Measurements from ENCODE around the gene RALB. TPM values are rescaled to one million over a fixed set of nuclear protein-coding genes. Genes with fewer than 3 reads are reported as not detected.

The RALB gene, protein sequence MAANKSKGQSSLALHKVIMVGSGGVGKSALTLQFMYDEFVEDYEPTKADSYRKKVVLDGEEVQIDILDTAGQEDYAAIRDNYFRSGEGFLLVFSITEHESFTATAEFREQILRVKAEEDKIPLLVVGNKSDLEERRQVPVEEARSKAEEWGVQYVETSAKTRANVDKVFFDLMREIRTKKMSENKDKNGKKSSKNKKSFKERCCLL
- 81.7 TPM for polyA plus RNA-seq

GRCh38 chr2:120252225-120253020 is at the start of gene RALB:
TSS of gene RALB (plus strand) at chr2:120252852. CDS start at chr2:120278665, 25,813 bp downstream.
- H3K9me3 Mint-ChIP-seq, result no peaks in the 10 kb centered on the region
- H3K4me1 Mint-ChIP-seq, result peaks cover 41 to 49% (median 48%) of the 10 kb centered on the region in 3 donors
- H3K36me3 Mint-ChIP-seq, result no peaks in the 10 kb centered on the region
- peaks cover 4% of the 10 kb centered on the region for H3K27me3 Mint-ChIP-seq
- peak within 1 kb of the TSS; percentile 69 to 95 (median 95) for H3K27ac Mint-ChIP-seq
- peak within 1 kb of the TSS; percentile 95 to 100 (median 98) for H3K4me3 Mint-ChIP-seq

- Mint-ChIP-seq H3K27me3 (peaks cover 2% of the 10 kb centered on the region), H3K36me3 (peaks cover 4% of the 10 kb centered on the region), H3K4me1 (no peaks in the 10 kb centered on the region), H3K9me3 (peaks cover 2 to 4% (median 2%) of the 10 kb centered on the region in 3 donors), H3K4me3 (no peak overlapping the region), H3K27ac (peak overlapping the region in 1 of 3 donors; percentile 27)
These were observed 49.2 kb upstream of the RALB start for GRCh38 chr2:120203251-120204021.

DNA sequence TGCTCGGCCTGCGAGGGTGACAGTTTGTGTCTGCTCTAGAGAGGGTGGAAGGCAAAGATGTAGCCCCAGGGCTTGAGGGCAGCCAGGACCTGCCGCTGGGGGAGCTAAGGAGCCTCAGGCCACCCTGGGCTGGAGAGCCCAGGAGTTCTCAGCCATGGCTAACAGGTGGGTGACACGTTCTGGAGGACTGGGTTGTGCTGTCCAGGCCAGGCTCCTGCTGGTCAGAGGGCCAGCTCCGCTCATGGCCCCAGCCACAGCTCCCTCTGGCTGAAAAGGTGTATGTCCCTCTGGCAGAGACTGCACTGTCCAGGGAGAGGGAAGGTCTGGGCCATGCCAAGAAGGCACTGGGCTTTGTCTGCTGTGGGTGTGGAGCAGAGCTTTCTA is 48.6 kb upstream of the RALB start:
- H3K4me1 Mint-ChIP-seq, result no peaks in the 10 kb centered on the region
- peaks cover 3% of the 10 kb centered on the region for H3K36me3 Mint-ChIP-seq
- no peak overlapping the region for H3K27ac Mint-ChIP-seq
- no peak overlapping the region for H3K4me3 Mint-ChIP-seq
- peaks cover 2% of the 10 kb centered on the region for H3K27me3 Mint-ChIP-seq
- H3K9me3 Mint-ChIP-seq, result peaks cover 0 to under 1% (median 0%) of the 10 kb centered on the region in 3 donors

- no peak overlapping the region for H3K4me3 Mint-ChIP-seq
- H3K36me3 Mint-ChIP-seq, result peaks cover 3% of the 10 kb centered on the region
- H3K27ac Mint-ChIP-seq, result no peak overlapping the region
- peaks cover 0 to 1% (median 0%) of the 10 kb centered on the region in 3 donors for H3K4me1 Mint-ChIP-seq
- H3K27me3 Mint-ChIP-seq, result peaks cover 2% of the 10 kb centered on the region
- no peaks in the 10 kb centered on the region for H3K9me3 Mint-ChIP-seq
These were observed 48.2 kb upstream of the RALB start for GRCh38 chr2:120204417-120204816.

- Mint-ChIP-seq H3K9me3 (no peaks in the 10 kb centered on the region), H3K4me3 (peak overlapping the region in 1 of 4 donors; percentile 22), H3K27me3 (peaks cover 2% of the 10 kb centered on the region), H3K27ac (peak overlapping the region in 1 of 3 donors; percentile 31), H3K36me3 (peaks cover 3% of the 10 kb centered on the region), H3K4me1 (peaks cover 0 to 1% (median 0%) of the 10 kb centered on the region in 3 donors)
These were observed 47.5 kb upstream of the RALB start for GRCh38 chr2:120204945-120205670.

DNA sequence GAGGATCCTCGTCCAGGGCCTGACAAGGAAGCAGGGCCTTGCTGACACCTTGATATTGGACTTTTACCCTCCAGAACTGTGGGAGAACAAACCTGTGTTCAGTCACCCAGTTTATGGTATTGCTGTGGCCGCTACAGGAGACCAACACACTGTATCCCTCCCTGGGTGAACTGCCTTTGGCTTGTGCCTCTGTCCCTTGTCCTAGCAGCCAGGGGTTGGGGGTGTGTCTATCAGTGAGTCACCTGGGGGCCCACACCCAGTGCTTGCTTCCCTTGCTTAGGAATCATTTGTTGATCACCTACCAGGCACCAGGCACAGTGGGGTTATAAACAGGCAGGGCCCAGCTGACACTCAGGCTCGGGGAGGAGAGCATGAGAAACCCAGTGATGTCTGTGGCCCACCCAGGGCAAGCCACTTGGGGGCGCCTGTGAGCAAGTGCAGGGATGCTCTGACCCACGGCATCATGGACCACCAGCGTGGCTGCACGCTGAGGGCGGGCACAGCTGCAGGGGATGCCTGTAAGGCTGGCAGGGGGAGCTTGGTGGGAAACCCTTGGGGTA is 46.5 kb upstream of the RALB start:
- no peak overlapping the region for H3K4me3 Mint-ChIP-seq
- H3K27me3 Mint-ChIP-seq, result no peaks in the 10 kb centered on the region
- H3K36me3 Mint-ChIP-seq, result peaks cover 3% of the 10 kb centered on the region
- H3K27ac Mint-ChIP-seq, result peak overlapping the region in 1 of 3 donors; percentile 31
- peaks cover 0 to 1% (median 0%) of the 10 kb centered on the region in 3 donors for H3K4me1 Mint-ChIP-seq
- H3K9me3 Mint-ChIP-seq, result no peaks in the 10 kb centered on the region

GRCh38 chr2:120208381-120209353 is 44.0 kb upstream of the RALB start:
- H3K27me3 Mint-ChIP-seq, result no peaks in the 10 kb centered on the region
- no peak overlapping the region for H3K4me3 Mint-ChIP-seq
- no peak overlapping the region for H3K27ac Mint-ChIP-seq
- no peaks in the 10 kb centered on the region for H3K9me3 Mint-ChIP-seq
- H3K36me3 Mint-ChIP-seq, result peaks cover 4% of the 10 kb centered on the region
- peaks cover 0 to 1% (median 0%) of the 10 kb centered on the region in 3 donors for H3K4me1 Mint-ChIP-seq

GRCh38 chr2:120209427-120210269 is 43.0 kb upstream of the RALB start:
- no peaks in the 10 kb centered on the region for H3K9me3 Mint-ChIP-seq
- peak overlapping the region in 1 of 3 donors; percentile 91 for H3K27ac Mint-ChIP-seq
- peaks cover 4% of the 10 kb centered on the region for H3K36me3 Mint-ChIP-seq
- no peaks in the 10 kb centered on the region for H3K27me3 Mint-ChIP-seq
- H3K4me1 Mint-ChIP-seq, result peaks cover 0 to 1% (median 0%) of the 10 kb centered on the region in 3 donors
- H3K4me3 Mint-ChIP-seq, result no peak overlapping the region

DNA sequence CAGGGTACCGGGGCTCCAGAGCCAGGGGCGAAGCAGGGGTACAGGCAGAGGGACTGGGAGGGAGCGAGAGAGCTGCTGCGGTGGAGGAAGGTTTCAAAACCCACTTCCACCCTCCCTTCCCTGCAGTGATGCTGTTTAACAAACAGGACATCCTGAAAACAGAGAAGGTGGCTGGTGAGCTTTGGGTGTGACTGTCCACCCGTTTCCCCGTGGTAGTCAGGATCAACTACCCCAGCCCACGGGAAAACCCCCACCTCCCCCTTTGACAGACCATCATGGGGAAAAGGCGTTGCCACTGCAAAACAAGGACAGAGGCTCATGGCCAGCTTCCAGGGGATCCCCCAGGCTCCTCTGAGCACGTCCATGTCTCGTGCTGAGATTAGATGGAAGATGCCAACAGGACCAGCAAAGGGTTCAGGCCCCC is 42.4 kb upstream of the RALB start:
- H3K9me3 Mint-ChIP-seq, result no peaks in the 10 kb centered on the region
- H3K27me3 Mint-ChIP-seq, result no peaks in the 10 kb centered on the region
- peaks cover 4% of the 10 kb centered on the region for H3K36me3 Mint-ChIP-seq
- H3K4me3 Mint-ChIP-seq, result no peak overlapping the region
- H3K4me1 Mint-ChIP-seq, result peaks cover 0 to 1% (median 0%) of the 10 kb centered on the region in 3 donors
- peak overlapping the region in 1 of 3 donors; percentile 91 for H3K27ac Mint-ChIP-seq

- H3K27ac Mint-ChIP-seq, result no peak overlapping the region
- peaks cover 4% of the 10 kb centered on the region for H3K36me3 Mint-ChIP-seq
- peaks cover 15 to 22% (median 21%) of the 10 kb centered on the region in 3 donors for H3K4me1 Mint-ChIP-seq
- no peaks in the 10 kb centered on the region for H3K9me3 Mint-ChIP-seq
- H3K4me3 Mint-ChIP-seq, result no peak overlapping the region
- no peaks in the 10 kb centered on the region for H3K27me3 Mint-ChIP-seq
These were observed 34.5 kb upstream of the RALB start for GRCh38 chr2:120218181-120218580.

DNA sequence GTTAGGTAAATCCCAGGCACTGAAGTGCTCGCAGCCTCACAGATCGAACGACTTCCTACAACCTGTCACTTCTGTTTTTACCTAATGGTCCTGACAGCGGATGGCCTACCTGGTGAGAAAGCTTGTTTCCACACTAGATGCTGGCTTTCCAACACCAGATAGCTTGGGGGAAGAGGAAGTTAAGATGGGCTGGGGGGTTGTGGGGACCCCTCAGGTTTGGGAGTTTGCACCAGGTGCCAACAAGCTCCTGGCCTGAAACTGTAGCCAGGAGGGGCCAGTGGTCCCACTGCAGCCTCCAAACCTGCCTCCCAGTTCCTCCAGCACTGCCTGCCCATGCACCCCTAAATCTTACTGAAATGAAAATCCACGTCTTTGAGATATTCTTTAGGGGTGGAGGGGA is 33.4 kb upstream of the RALB start:
- Mint-ChIP-seq H3K27me3 (no peaks in the 10 kb centered on the region), H3K9me3 (no peaks in the 10 kb centered on the region), H3K36me3 (peaks cover 4% of the 10 kb centered on the region), H3K27ac (peak overlapping the region in 1 of 3 donors; percentile 75), H3K4me3 (no peak overlapping the region), H3K4me1 (peaks cover 15 to 26% (median 22%) of the 10 kb centered on the region in 3 donors)

DNA sequence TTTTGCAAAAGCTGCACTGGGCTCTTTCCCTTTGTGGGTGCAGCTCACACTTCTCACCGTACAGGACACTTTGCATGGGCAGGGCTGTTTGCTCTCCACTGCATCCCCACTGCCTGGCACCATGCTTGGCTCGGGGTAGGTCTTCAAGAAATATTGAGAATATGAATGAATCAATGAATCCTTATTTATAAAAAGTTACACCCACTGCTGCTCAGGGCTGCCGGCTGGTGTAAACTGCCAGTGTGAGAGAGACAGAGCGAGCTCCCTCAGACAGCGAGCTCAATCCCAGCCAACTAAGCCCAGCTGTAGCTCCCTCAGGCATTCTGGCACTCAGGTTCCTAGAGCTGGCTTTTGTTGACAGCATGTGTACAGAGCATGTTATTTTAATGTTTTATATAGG is 32.9 kb upstream of the RALB start:
- H3K9me3 Mint-ChIP-seq, result no peaks in the 10 kb centered on the region
- H3K36me3 Mint-ChIP-seq, result peaks cover 4% of the 10 kb centered on the region
- H3K4me3 Mint-ChIP-seq, result peak overlapping the region in 3 of 4 donors; percentile 40 to 72 (median 68)
- H3K27me3 Mint-ChIP-seq, result no peaks in the 10 kb centered on the region
- no peak overlapping the region for H3K27ac Mint-ChIP-seq
- H3K4me1 Mint-ChIP-seq, result peaks cover 15 to 30% (median 26%) of the 10 kb centered on the region in 3 donors
